PC-3 (cell line): ENCODE measurements around the gene N4BP3.

ENCODE experiments used
- EZH2 ChIP-seq: fragments of 300-600 bp; sonication (generic); IDR thresholded peaks from one replicate; pipeline ENCODE4 v1.6.1; 2017; ENCODE audit warnings: antibody characterized with exemption, mild to moderate bottlenecking, low read length; ENCODE audit not compliant: unreplicated experiment
- EZH2phosphoT487 ChIP-seq: fragments of 300-600 bp; sonication (generic); IDR thresholded peaks from 2 replicates; pipeline ENCODE4 v1.6.1; 2018; ENCODE audit warnings: mild to moderate bottlenecking, antibody characterized with exemption, low read length, borderline replicate concordance
- TF ChIP-seq, protein P1 (sequence below): fragments of 300-600 bp; sonication (generic); conservative IDR thresholded peaks from 2 replicates; pipeline ENCODE4 v1.5.1; 2017; ENCODE audit warnings: antibody characterized with exemption, low read depth, mild to moderate bottlenecking, low read length

DNA sequence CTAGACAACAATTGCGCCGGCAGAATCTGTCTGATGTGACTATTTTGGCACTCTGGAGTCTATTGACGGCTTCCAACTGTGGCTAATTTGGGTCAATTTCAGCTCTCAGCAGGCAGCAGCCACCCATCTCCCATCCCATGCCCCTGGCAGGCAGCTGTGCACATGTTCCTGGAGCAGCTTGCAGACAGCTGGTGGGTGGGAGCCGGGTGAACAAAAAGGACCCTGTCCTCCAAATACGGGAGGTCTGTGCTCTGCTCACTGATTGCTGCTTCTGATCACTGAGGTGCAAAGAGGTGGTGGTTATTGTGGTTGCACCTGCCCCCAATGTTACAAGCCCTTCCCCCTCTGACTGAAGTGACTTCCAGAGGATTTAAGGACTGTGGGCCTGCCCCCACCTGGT, 45.0 kb upstream of the N4BP3 start:
- TF ChIP-seq, protein P1, sequence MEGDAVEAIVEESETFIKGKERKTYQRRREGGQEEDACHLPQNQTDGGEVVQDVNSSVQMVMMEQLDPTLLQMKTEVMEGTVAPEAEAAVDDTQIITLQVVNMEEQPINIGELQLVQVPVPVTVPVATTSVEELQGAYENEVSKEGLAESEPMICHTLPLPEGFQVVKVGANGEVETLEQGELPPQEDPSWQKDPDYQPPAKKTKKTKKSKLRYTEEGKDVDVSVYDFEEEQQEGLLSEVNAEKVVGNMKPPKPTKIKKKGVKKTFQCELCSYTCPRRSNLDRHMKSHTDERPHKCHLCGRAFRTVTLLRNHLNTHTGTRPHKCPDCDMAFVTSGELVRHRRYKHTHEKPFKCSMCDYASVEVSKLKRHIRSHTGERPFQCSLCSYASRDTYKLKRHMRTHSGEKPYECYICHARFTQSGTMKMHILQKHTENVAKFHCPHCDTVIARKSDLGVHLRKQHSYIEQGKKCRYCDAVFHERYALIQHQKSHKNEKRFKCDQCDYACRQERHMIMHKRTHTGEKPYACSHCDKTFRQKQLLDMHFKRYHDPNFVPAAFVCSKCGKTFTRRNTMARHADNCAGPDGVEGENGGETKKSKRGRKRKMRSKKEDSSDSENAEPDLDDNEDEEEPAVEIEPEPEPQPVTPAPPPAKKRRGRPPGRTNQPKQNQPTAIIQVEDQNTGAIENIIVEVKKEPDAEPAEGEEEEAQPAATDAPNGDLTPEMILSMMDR = no peak
- TF ChIP-seq EZH2 (no peak), EZH2phosphoT487 (no peak)
